SK-N-SH (cell line): ENCODE measurements around the gene PDZD2. TPM values are rescaled to one million over a fixed set of nuclear protein-coding genes. Genes with fewer than 3 reads are reported as not detected.

Experiments
- CTCF ChIA-PET: fragments of 300-600, 350-600 bp; formaldehyde crosslinking; extraction: SDS; loops from one replicate; lab custom pipeline; 2021; lab: Yijun Ruan, JAX
- POLR2A ChIA-PET: fragments of 350-600 bp; sonication (Branson Sonifier 250); formaldehyde crosslinking; extraction: SDS; loops from one replicate; lab custom pipeline; 2020; ENCODE audit warnings: antibody characterized with exemption, inconsistent platforms; lab: Yijun Ruan, JAX
- DNase-seq: peaks from one replicate; pipeline ENCODE4 v3.0.0; 2012
- H2AFZ ChIP-seq: fragments of 200-600 bp; sonication (generic); 2 replicates; pipeline ENCODE4 v1.8.1; 2016; ENCODE audit warnings: antibody characterized with exemption, mild to moderate bottlenecking, low read depth
- H3F3A ChIP-seq: fragments of 200-600 bp; sonication (generic); replicated peaks from 2 replicates; pipeline ENCODE3; 2016; ENCODE audit warnings: antibody characterized with exemption, mild to moderate bottlenecking; ENCODE audit not compliant: insufficient read depth
- H3K27ac ChIP-seq, 2 experiments: fragments of 200-500 bp in 1 of 2; fragments of 200-600 bp in 1 of 2; sonication (Bioruptor generic) in 1 of 2; sonication (generic), shearing (Covaris generic) in 1 of 2; 2 replicates each; pipeline versions ENCODE4 v1.5.1 to v1.6.1; 2014 to 2016; ENCODE audit warnings: low read depth in 2 of 2, inconsistent platforms in 1 of 2, low read length in 1 of 2, mild to moderate bottlenecking in 1 of 2, mixed read lengths in 1 of 2
- H3K27me3 ChIP-seq: fragments of 200-600 bp; sonication (generic), shearing (Covaris generic); 2 replicates; pipeline ENCODE4 v1.6.1; 2016; ENCODE audit warnings: mixed run types; ENCODE audit not compliant: insufficient read depth
- H3K36me3 ChIP-seq, 2 experiments: fragments of 200-500 bp in 1 of 2; fragments of 200-600 bp in 1 of 2; sonication (Bioruptor generic) in 1 of 2; sonication (generic) in 1 of 2; replicated peaks in 1 of 2; 2 replicates each; pipeline versions ENCODE3 to v1.5.1; 2014 to 2016; ENCODE audit warnings: low read length in 1 of 2, mild to moderate bottlenecking in 1 of 2; ENCODE audit not compliant: insufficient read depth in 2 of 2, control insufficient read depth in 1 of 2
- H3K4me1 ChIP-seq, 2 experiments: fragments of 200-500 bp in 1 of 2; fragments of 200-600 bp in 1 of 2; sonication (Bioruptor generic) in 1 of 2; sonication (generic), shearing (Covaris generic) in 1 of 2; 2 replicates each; pipeline versions ENCODE4 v1.5.1 to v1.6.1; 2014 to 2016; ENCODE audit warnings: low read depth in 1 of 2, low read length in 1 of 2, mixed run types in 1 of 2; ENCODE audit not compliant: insufficient read depth in 2 of 2, control insufficient read depth in 1 of 2
- H3K4me2 ChIP-seq: fragments of 200-600 bp; sonication (generic), shearing (Covaris generic); 2 replicates; pipeline ENCODE4 v1.6.1; 2017; ENCODE audit warnings: mixed run types
- H3K4me3 ChIP-seq, 2 experiments: fragments of 200-500 bp in 1 of 2; fragments of 200-600 bp in 1 of 2; sonication (Bioruptor generic) in 1 of 2; sonication (generic), shearing (Covaris generic) in 1 of 2; 2 replicates each; pipeline versions ENCODE4 v1.5.1 to v1.8.1; 2014 to 2016; ENCODE audit warnings: low read depth in 2 of 2, inconsistent platforms in 1 of 2, low read length in 1 of 2, mild to moderate bottlenecking in 1 of 2, mixed read lengths in 1 of 2, moderate library complexity in 1 of 2
- H3K79me2 ChIP-seq: fragments of 200-600 bp; sonication (generic); 2 replicates; pipeline ENCODE4 v1.8.1; 2017; ENCODE audit warnings: mild to moderate bottlenecking; ENCODE audit not compliant: insufficient read depth
- H3K9ac ChIP-seq: fragments of 200-600 bp; sonication (generic); 2 replicates; pipeline ENCODE4 v1.6.1; 2017; ENCODE audit warnings: mixed run types
- H3K9me2 ChIP-seq: fragments of 200-600 bp; sonication (generic); 2 replicates; pipeline ENCODE4 v1.6.1; 2017; ENCODE audit warnings: mixed run types
- H3K9me3 ChIP-seq: fragments of 200-600 bp; sonication (generic); 2 replicates; pipeline ENCODE4 v1.6.1; 2017; ENCODE audit warnings: mixed run types, mild to moderate bottlenecking, moderate library complexity
- H4K20me1 ChIP-seq: fragments of 200-600 bp; sonication (generic); 2 replicates; pipeline ENCODE4 v1.6.1; 2017; ENCODE audit warnings: mild to moderate bottlenecking, mixed run types; ENCODE audit not compliant: insufficient read depth
- CHD2 ChIP-seq: fragments of 150-350 bp; IDR thresholded peaks from 2 replicates; pipeline ENCODE4 v1.6.1; 2018; ENCODE audit warnings: low read length; ENCODE audit not compliant: partially characterized antibody
- CTCF ChIP-seq: fragments of 200-600 bp; sonication (generic); IDR thresholded peaks from 2 replicates; pipeline ENCODE4 v1.6.1; 2017; ENCODE audit warnings: antibody characterized with exemption, mild to moderate bottlenecking, moderate library complexity
- ELF1 ChIP-seq: IDR thresholded peaks from 2 replicates; pipeline ENCODE4 v1.4.0; 2012
- EP300 ChIP-seq, 2 experiments: IDR thresholded peaks; 2 replicates each; pipeline versions ENCODE4 v1.4.0 to v1.6.1; 2012; ENCODE audit warnings: borderline replicate concordance in 1 of 2, low read depth in 1 of 2, low read length in 1 of 2
- EZH2phosphoT487 ChIP-seq: fragments of 200-600 bp; sonication (generic); IDR thresholded peaks from 2 replicates; pipeline ENCODE4 v1.6.1; 2017; ENCODE audit warnings: low read depth, mixed run types, mild to moderate bottlenecking, antibody characterized with exemption, moderate library complexity, borderline replicate concordance
- FOSL2 ChIP-seq: IDR thresholded peaks from 2 replicates; pipeline ENCODE4 v1.4.0; 2012; ENCODE audit warnings: low read depth, mild to moderate bottlenecking, moderate library complexity, borderline replicate concordance
- FOXM1 ChIP-seq: IDR thresholded peaks from 2 replicates; pipeline ENCODE4 v1.4.0; 2012; ENCODE audit warnings: low read depth, mild to moderate bottlenecking
- MAX ChIP-seq: IDR thresholded peaks from 2 replicates; pipeline ENCODE4 v1.4.0; 2012; ENCODE audit warnings: low read depth
- NFIC ChIP-seq: IDR thresholded peaks from 2 replicates; pipeline ENCODE4 v1.4.0; 2012; ENCODE audit warnings: borderline replicate concordance
- NRF1 ChIP-seq: IDR thresholded peaks from 2 replicates; pipeline ENCODE4 v1.6.1; 2012; ENCODE audit warnings: low read depth, mild to moderate bottlenecking, low read length
- PBX3 ChIP-seq: IDR thresholded peaks from 2 replicates; pipeline ENCODE4; 2012
- REST ChIP-seq: IDR thresholded peaks from 2 replicates; pipeline ENCODE4 v1.6.1; 2012; ENCODE audit warnings: mild to moderate bottlenecking, low read depth, low read length, moderate library complexity
- RXRA ChIP-seq: IDR thresholded peaks from 2 replicates; pipeline ENCODE4 v1.4.0; 2012; ENCODE audit warnings: low read depth, mild to moderate bottlenecking, borderline replicate concordance
- SMC3 ChIP-seq: IDR thresholded peaks from 2 replicates; pipeline ENCODE4 v1.6.1; 2012; ENCODE audit warnings: low read depth, low read length, improper control_type of control experiment
- TAF1 ChIP-seq: IDR thresholded peaks from 2 replicates; pipeline ENCODE4 v1.6.1; 2012; ENCODE audit warnings: low read depth, mild to moderate bottlenecking, low read length, moderate library complexity, borderline replicate concordance
- TEAD4 ChIP-seq: IDR thresholded peaks from 2 replicates; pipeline ENCODE4 v1.4.0; 2012; ENCODE audit warnings: mild to moderate bottlenecking, borderline replicate concordance; ENCODE audit not compliant: insufficient read depth
- USF2 ChIP-seq: fragments of 150-350 bp; IDR thresholded peaks from 2 replicates; pipeline ENCODE4 v1.6.1; 2017; ENCODE audit warnings: antibody characterized with exemption, low read length, low read depth, borderline replicate concordance
- YY1 ChIP-seq: IDR thresholded peaks from 2 replicates; pipeline ENCODE4 v1.4.0; 2012; ENCODE audit warnings: low read depth, mild to moderate bottlenecking
- ZBTB33 ChIP-seq: IDR thresholded peaks from 2 replicates; pipeline ENCODE4 v1.4.0; 2012; ENCODE audit warnings: low read depth, borderline replicate concordance
- WGBS: methylation state at CpG from one replicate; pipeline ENCODE4 v1.1.6; 2017; ENCODE audit warnings: low lambda C conversion rate; 5-methylcytosine and 5-hydroxymethylcytosine counted together
- polyA plus RNA-seq, 3 experiments: library from polyadenylated mRNA; depleted of rRNA; stranded (reverse); fragments of >200 nt; gene quantifications; 2 replicates each; pipeline ENCODE4 v1.2.3, GENCODE V29; 2012

PDZD2 gene
- polyA plus RNA-seq, 1 of the 3 experiments (the other 2 are of a cell fraction): 0.13 TPM

GRCh38 chr5:31847354-31847753 lies 208.4 kb downstream of the PDZD2 start:
- Histone ChIP-seq H3K9ac (no peak overlapping the region), H3K36me3 (no peaks in the 10 kb centered on the region), H4K20me1 (no peaks in the 10 kb centered on the region), H3K79me2 (no peaks in the 10 kb centered on the region), H2AFZ (no peak overlapping the region), H3K9me3 (no peaks in the 10 kb centered on the region), H3F3A (no peaks in the 10 kb centered on the region), H3K4me3 (no peak overlapping the region), H3K27ac (peak overlapping the region in 1 of 2 experiments; percentile 82; a peak in 2 of 4 replicates), H3K4me1 (peaks cover 0 to 17% of the 10 kb centered on the region in 2 experiments; a peak in 2 of 4 replicates), H3K27me3 (no peaks in the 10 kb centered on the region; the same call in 1 of the 2 replicates), H3K4me2 (no peak overlapping the region), H3K9me2 (no peaks in the 10 kb centered on the region)
- TF ChIP-seq TEAD4 (no peak), FOXM1 (no peak), YY1 (no peak), CHD2 (no peak), USF2 (no peak), TAF1 (no peak), EP300 (IDR thresholded peaks at IDR 0.05; ENCODE audit: borderline replicate concordance in 1 of 2, low read depth in 1 of 2, low read length in 1 of 2) (no peak), SMC3 (no peak), PBX3 (no peak), CTCF (no peak), MAX (no peak), ZBTB33 (no peak), FOSL2 (no peak), NRF1 (no peak), ELF1 (no peak), NFIC (no peak), REST (no peak), RXRA (no peak), EZH2phosphoT487 (no peak)
- DNase-seq: no peak
- 45% methylated on average over 7 of the region's 7 CpGs for WGBS
- ChIA-PET CTCF (interaction anchor here (1.1 to 4.7 kb wide), 4 partner anchors 22 to 246 kb away, joined by 3 to 24 read pairs (median 7); no protein-coding TSS in a partner anchor), POLR2A (no interaction called here)
